SU-DHL-6 (cell line): Measurements from ENCODE around the gene EPHA3.

Source experiments
- H2AFZ ChIP-seq: fragments of 200-600 bp; sonication (generic); 2 replicates; pipeline ENCODE4 v1.6.1; 2014; ENCODE audit warnings: low read depth, mild to moderate bottlenecking, moderate library complexity, mixed read lengths, antibody characterized with exemption, low read length; ENCODE audit not compliant: severe bottlenecking
- H3F3A ChIP-seq: fragments of 200-600 bp; shearing (Covaris generic); 2 replicates; pipeline ENCODE4 v1.6.0; 2016; ENCODE audit warnings: antibody characterized with exemption, mild to moderate bottlenecking; ENCODE audit not compliant: insufficient read depth
- H3K27ac ChIP-seq: fragments of 200-600 bp; sonication (generic); 2 replicates; pipeline ENCODE4 v1.5.1; 2016; ENCODE audit warnings: low read depth, mild to moderate bottlenecking, low read length, moderate library complexity, mixed read lengths
- H3K27me3 ChIP-seq: fragments of 200-600 bp; sonication (generic), shearing (Covaris generic); 2 replicates; pipeline ENCODE4 v1.6.0; 2014; ENCODE audit warnings: mild to moderate bottlenecking, low read length
- H3K36me3 ChIP-seq: fragments of 200-600 bp; sonication (generic); 2 replicates; pipeline ENCODE4 v1.6.1; 2014; ENCODE audit warnings: mild to moderate bottlenecking, low read length, mixed read lengths
- H3K4me2 ChIP-seq: fragments of 300-600, 200-600 bp; shearing (Covaris generic), sonication (generic); 2 replicates; pipeline ENCODE4 v1.6.0; 2014; ENCODE audit warnings: low read length, low read depth, mild to moderate bottlenecking; ENCODE audit not compliant: poor library complexity, severe bottlenecking
- H3K4me3 ChIP-seq: fragments of 200-600 bp; sonication (generic); 2 replicates; pipeline ENCODE4 v1.5.1; 2014; ENCODE audit warnings: antibody characterized with exemption, low read length, mild to moderate bottlenecking, mixed read lengths; ENCODE audit not compliant: insufficient read depth, poor library complexity, severe bottlenecking
- H3K79me2 ChIP-seq: fragments of 200-600 bp; sonication (generic); 2 replicates; pipeline ENCODE4 v1.6.1; 2014; ENCODE audit warnings: mild to moderate bottlenecking, low read length, moderate library complexity; ENCODE audit not compliant: insufficient read depth
- H3K9ac ChIP-seq: fragments of 200-600 bp; sonication (generic); 2 replicates; pipeline ENCODE4 v1.7.0; 2014; ENCODE audit warnings: mild to moderate bottlenecking, low read length
- H3K9me2 ChIP-seq: fragments of 200-600 bp; sonication (generic); replicated peaks from 2 replicates; pipeline ENCODE4 v1.6.1; 2014; ENCODE audit warnings: low read length; ENCODE audit not compliant: insufficient read depth
- H3K9me3 ChIP-seq: fragments of 200-600 bp; sonication (generic); 2 replicates; pipeline ENCODE4 v1.6.1; 2014; ENCODE audit warnings: low read length, mixed read lengths; ENCODE audit not compliant: insufficient read depth
- H4K20me1 ChIP-seq: fragments of 200-600 bp; sonication (generic); 2 replicates; pipeline ENCODE4 v1.6.1; 2014; ENCODE audit warnings: low read depth, mild to moderate bottlenecking, antibody characterized with exemption, low read length, moderate library complexity, mixed read lengths
- EZH2phosphoT487 ChIP-seq: fragments of 200-600 bp; sonication (generic), shearing (Covaris generic); conservative IDR thresholded peaks from 2 replicates; pipeline ENCODE4 v1.6.1; 2018; ENCODE audit warnings: mild to moderate bottlenecking, antibody characterized with exemption, low read length, moderate library complexity, mixed read lengths
- TF ChIP-seq, protein P1 (sequence below): fragments of 200-600 bp; sonication (generic); IDR thresholded peaks from one replicate; pipeline ENCODE4 v1.5.1; 2017; ENCODE audit warnings: antibody characterized with exemption, mild to moderate bottlenecking, low read length, moderate library complexity; ENCODE audit not compliant: insufficient read depth, poor library complexity, severe bottlenecking

Gene EPHA3

DNA sequence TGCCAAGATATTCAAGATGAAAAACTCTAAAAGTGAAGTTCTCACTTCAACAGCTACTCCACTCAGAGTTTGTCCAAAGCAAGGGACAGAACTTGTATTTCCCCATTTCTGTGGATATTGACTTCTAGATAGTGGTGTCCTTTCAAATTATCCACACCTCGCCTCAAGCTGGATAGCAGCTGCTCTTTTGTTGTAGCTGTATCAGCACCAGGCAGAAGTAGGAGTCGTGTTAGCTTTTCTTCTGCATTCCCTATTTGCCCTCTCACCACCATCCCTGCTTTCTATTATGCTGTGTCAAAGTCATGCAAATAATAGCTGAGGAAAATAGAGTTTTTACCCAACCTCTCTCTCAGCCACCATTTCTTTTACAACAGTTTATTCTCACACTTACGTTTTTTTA lies 303.8 kb downstream of the EPHA3 start:
- TF ChIP-seq, protein P1, sequence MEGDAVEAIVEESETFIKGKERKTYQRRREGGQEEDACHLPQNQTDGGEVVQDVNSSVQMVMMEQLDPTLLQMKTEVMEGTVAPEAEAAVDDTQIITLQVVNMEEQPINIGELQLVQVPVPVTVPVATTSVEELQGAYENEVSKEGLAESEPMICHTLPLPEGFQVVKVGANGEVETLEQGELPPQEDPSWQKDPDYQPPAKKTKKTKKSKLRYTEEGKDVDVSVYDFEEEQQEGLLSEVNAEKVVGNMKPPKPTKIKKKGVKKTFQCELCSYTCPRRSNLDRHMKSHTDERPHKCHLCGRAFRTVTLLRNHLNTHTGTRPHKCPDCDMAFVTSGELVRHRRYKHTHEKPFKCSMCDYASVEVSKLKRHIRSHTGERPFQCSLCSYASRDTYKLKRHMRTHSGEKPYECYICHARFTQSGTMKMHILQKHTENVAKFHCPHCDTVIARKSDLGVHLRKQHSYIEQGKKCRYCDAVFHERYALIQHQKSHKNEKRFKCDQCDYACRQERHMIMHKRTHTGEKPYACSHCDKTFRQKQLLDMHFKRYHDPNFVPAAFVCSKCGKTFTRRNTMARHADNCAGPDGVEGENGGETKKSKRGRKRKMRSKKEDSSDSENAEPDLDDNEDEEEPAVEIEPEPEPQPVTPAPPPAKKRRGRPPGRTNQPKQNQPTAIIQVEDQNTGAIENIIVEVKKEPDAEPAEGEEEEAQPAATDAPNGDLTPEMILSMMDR, result no peak
- TF ChIP-seq EZH2phosphoT487, result no peak
- H3K4me2 ChIP-seq, result no peak overlapping the region

DNA sequence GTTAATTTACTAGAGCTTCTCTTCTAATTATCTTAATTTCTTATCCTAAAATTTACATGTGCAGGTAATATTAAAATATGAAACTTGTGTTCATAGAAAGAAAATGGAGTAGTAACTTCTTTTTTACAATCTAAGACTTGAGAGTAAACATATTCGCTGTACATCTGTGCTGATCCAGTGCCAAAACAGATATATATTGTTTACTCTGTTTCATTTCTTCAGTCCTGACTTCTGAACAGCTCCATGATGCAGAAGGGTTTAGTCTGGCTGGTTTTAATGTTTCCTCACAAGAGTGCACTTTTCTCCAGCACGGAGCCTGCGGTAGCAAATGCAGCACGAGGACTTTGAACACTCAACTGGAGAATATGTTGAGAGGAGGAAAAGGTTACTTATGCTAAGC lies 306.8 kb downstream of the EPHA3 start:
- Histone ChIP-seq H3K9ac (no peak overlapping the region), H3K9me3 (no peaks in the 10 kb centered on the region), H3K79me2 (no peaks in the 10 kb centered on the region), H3K27ac (no peak overlapping the region), H3K27me3 (no peaks in the 10 kb centered on the region), H3K36me3 (no peaks in the 10 kb centered on the region), H3K4me3 (no peak overlapping the region), H4K20me1 (no peaks in the 10 kb centered on the region), H3K4me2 (no peak overlapping the region), H2AFZ (no peak overlapping the region), H3K9me2 (no peaks in the 10 kb centered on the region), H3F3A (no peaks in the 10 kb centered on the region)
- TF ChIP-seq, protein P1, result no peak
- no peak for TF ChIP-seq EZH2phosphoT487

More for the DNA sequence above, 303.8 kb downstream of the EPHA3 start:
- H3K4me3 ChIP-seq, result no peak overlapping the region
- no peaks in the 10 kb centered on the region for H4K20me1 ChIP-seq
- H3K36me3 ChIP-seq, result no peaks in the 10 kb centered on the region
- no peak overlapping the region for H2AFZ ChIP-seq
- no peaks in the 10 kb centered on the region for H3K27me3 ChIP-seq
- H3K9me3 ChIP-seq, result no peaks in the 10 kb centered on the region
- no peaks in the 10 kb centered on the region for H3K79me2 ChIP-seq
- H3K9ac ChIP-seq, result no peak overlapping the region
- H3K27ac ChIP-seq, result no peak overlapping the region
- H3K9me2 ChIP-seq, result no peaks in the 10 kb centered on the region
- no peaks in the 10 kb centered on the region for H3F3A ChIP-seq

DNA sequence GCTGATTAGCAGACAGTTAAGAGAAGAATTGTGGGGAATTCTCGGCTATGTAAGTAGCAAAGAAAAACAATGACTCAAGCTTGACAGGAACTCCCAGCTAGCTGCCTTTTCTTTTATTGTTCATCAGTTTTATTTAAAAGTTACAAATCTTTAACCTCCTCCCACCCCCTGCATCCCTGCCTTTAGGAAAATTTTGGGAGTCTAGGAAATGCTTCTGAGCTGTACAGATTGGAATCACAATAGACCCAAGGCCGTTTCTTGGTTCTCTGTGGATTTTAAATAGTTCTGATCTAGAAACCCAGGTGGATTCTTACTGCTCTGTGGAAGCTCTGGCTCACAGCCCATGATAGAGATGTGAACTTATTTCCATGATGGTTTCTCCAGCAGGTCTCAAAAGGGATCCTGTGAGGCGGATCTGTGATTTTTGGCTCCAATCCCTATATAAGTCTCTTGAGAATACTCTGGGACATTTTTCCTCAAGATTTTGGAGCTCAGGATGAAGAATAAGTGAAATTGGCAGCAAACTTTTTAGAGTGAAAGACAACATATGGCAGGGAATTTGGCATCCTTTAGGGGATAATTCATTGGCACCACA lies 312.3 kb downstream of the EPHA3 start:
- Histone ChIP-seq H3K27ac (no peak overlapping the region), H3K4me2 (no peak overlapping the region), H3K36me3 (no peaks in the 10 kb centered on the region), H3K9ac (no peak overlapping the region), H3K9me3 (no peaks in the 10 kb centered on the region), H3K27me3 (no peaks in the 10 kb centered on the region), H3K9me2 (no peaks in the 10 kb centered on the region), H3K79me2 (no peaks in the 10 kb centered on the region), H2AFZ (no peak overlapping the region), H4K20me1 (no peaks in the 10 kb centered on the region), H3K4me3 (no peak overlapping the region), H3F3A (no peaks in the 10 kb centered on the region)
- TF ChIP-seq EZH2phosphoT487, result no peak
- TF ChIP-seq, protein P1, result no peak
